ENCODE results near the gene UBL4B.
"Not testable (repeated sequence)": the region's sequence is repeated elsewhere in the genome, so short reads cannot be mapped to it uniquely, and the experiment has no call there.

The UBL4B gene

GRCh38 chr1:110076789-110077500 lies 35.3 kb upstream of the UBL4B start:
- Histone ChIP-seq H3K9me3 (ENCODE audit: insufficient read depth, low read length) (no peaks in the 10 kb centered on the region), H4K20me1 (ENCODE audit: insufficient read depth, low read length) (no peaks in the 10 kb centered on the region), H2AFZ (ENCODE audit: low read depth, low read length) (no peak overlapping the region), H3K27me3 (ENCODE audit: low read depth, low read length) (no peaks in the 10 kb centered on the region), H3K9ac (ENCODE audit: low read length) (no peak overlapping the region), H3K79me2 (ENCODE audit: low read length) (no peaks in the 10 kb centered on the region), H3K27ac (ENCODE audit: low read length) (no peak overlapping the region), H3K4me2 (ENCODE audit: low read length) (no peak overlapping the region), H3K4me3 (ENCODE audit: low read length) (no peak overlapping the region), H3K4me1 (ENCODE audit: low read length) (no peaks in the 10 kb centered on the region), H3K36me3 (replicated peaks; ENCODE audit: low read depth, low read length) (no peaks in the 10 kb centered on the region)
- TF ChIP-seq CTCF (IDR thresholded peaks at IDR 0.05; ENCODE audit: low read depth, low read length) (no peak), EZH2phosphoT487 (IDR thresholded peaks at IDR 0.05; ENCODE audit: low read depth) (no peak)

GRCh38 chr1:110079995-110080394 lies 32.2 kb upstream of the UBL4B start:
- H3K9me3 ChIP-seq (ENCODE audit: insufficient read depth, low read length); H3K27me3 ChIP-seq (ENCODE audit: low read depth, low read length); H2AFZ ChIP-seq (ENCODE audit: low read depth, low read length); H3K4me3 ChIP-seq (ENCODE audit: low read length); H3K79me2 ChIP-seq (ENCODE audit: low read length); H3K9ac ChIP-seq (ENCODE audit: low read length); H3K27ac ChIP-seq (ENCODE audit: low read length); H4K20me1 ChIP-seq (ENCODE audit: insufficient read depth, low read length); H3K36me3 ChIP-seq (replicated peaks; ENCODE audit: low read depth, low read length); H3K4me2 ChIP-seq (ENCODE audit: low read length): not testable (repeated sequence)
- peaks cover 15% of the 10 kb centered on the region for H3K4me1 ChIP-seq (ENCODE audit: low read length)

DNA sequence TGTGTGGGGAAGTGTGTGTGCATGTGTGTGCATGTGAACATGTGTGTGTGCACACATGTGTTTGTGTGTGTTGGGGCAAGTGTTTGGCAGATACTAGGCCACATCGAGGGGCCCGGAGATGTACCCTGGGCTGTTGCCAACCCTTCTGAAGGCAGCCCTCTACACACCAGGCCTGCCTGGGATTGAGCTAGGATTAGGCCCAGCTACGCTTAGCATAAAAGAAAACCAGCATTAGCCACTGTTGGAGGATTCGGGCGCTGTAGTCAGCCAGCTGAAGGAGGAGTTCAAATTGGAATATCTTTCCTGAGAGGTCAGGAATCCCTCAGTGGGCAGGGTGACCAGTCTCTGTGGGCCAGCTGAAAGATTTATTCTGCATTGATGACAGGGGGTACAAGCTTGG lies 31.2 kb upstream of the UBL4B start:
- H3K27me3 ChIP-seq (ENCODE audit: low read depth, low read length), result peaks cover 11% of the 10 kb centered on the region
- H3K9ac ChIP-seq (ENCODE audit: low read length), result no peak overlapping the region
- TF ChIP-seq CTCF (IDR thresholded peaks at IDR 0.05; ENCODE audit: low read depth, low read length), result no peak
- no peak for TF ChIP-seq EZH2phosphoT487 (IDR thresholded peaks at IDR 0.05; ENCODE audit: low read depth)
- no peaks in the 10 kb centered on the region for H3K79me2 ChIP-seq (ENCODE audit: low read length)
- H2AFZ ChIP-seq (ENCODE audit: low read depth, low read length), result no peak overlapping the region
- H3K36me3 ChIP-seq (replicated peaks; ENCODE audit: low read depth, low read length), result no peaks in the 10 kb centered on the region
- H3K27ac ChIP-seq (ENCODE audit: low read length), result no peak overlapping the region
- no peaks in the 10 kb centered on the region for H3K9me3 ChIP-seq (ENCODE audit: insufficient read depth, low read length)
- H4K20me1 ChIP-seq (ENCODE audit: insufficient read depth, low read length), result no peaks in the 10 kb centered on the region
- no peak overlapping the region for H3K4me2 ChIP-seq (ENCODE audit: low read length)
- no peak overlapping the region for H3K4me3 ChIP-seq (ENCODE audit: low read length)
- H3K4me1 ChIP-seq (ENCODE audit: low read length), result peaks cover 25% of the 10 kb centered on the region

DNA sequence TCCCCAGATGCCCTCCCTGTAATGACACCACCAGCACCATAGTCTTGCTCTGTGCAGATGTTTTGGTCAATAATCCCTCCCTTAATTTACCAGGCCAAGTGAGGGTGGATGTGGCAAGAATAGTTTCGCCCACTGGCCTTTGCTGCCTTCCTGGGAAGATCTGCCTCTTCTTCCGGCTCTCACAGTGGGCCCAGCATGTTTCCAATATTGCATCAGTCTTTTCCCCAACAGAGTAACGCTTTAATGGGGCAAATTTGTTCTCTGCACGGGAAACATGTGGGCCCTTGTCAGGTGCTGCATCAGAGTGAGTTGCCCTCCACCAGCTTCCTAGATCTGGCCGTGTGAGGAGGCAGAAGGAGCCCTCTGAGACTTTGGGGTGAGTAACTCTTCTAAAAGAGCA lies 29.8 kb upstream of the UBL4B start:
- Histone ChIP-seq H3K4me2 (ENCODE audit: low read length) (no peak overlapping the region), H3K79me2 (ENCODE audit: low read length) (no peaks in the 10 kb centered on the region), H2AFZ (ENCODE audit: low read depth, low read length) (no peak overlapping the region), H3K36me3 (replicated peaks; ENCODE audit: low read depth, low read length) (no peaks in the 10 kb centered on the region), H3K9ac (ENCODE audit: low read length) (no peak overlapping the region), H4K20me1 (ENCODE audit: insufficient read depth, low read length) (no peaks in the 10 kb centered on the region), H3K9me3 (ENCODE audit: insufficient read depth, low read length) (no peaks in the 10 kb centered on the region), H3K27me3 (ENCODE audit: low read depth, low read length) (peaks cover 11% of the 10 kb centered on the region), H3K4me1 (ENCODE audit: low read length) (peaks cover 40% of the 10 kb centered on the region), H3K27ac (ENCODE audit: low read length) (no peak overlapping the region), H3K4me3 (ENCODE audit: low read length) (no peak overlapping the region)
- TF ChIP-seq CTCF (IDR thresholded peaks at IDR 0.05; ENCODE audit: low read depth, low read length) (no peak), EZH2phosphoT487 (IDR thresholded peaks at IDR 0.05; ENCODE audit: low read depth) (no peak)
